Measurements from ENCODE around the gene ADCY10. TPM values are rescaled to one million over a fixed set of nuclear protein-coding genes. Genes with fewer than 3 reads are reported as not detected.

The ADCY10 gene
- total and polyA plus RNA-seq, 2 of the 8 experiments (the other 6 are each of a cell fraction or from before 2014, with no cell fraction given): 0.02 TPM; not detected in 1

- no peaks in the 10 kb centered on the region for H3K9me3 ChIP-seq (ENCODE audit: insufficient read depth in 2 of 2, low read depth in 1 of 2, low read length in 1 of 2)
- H3K23me2 ChIP-seq (ENCODE audit: low read depth, low read length): peaks cover 9% of the 10 kb centered on the region
- no peak for FAIRE-seq
- H2BK15ac ChIP-seq (ENCODE audit: low read length): no peak overlapping the region
- H4K91ac ChIP-seq (replicated peaks; ENCODE audit: insufficient read length, low read length): no peak overlapping the region
- no peaks in the 10 kb centered on the region for H3K27me3 ChIP-seq (replicated peaks in 1 of 4; ENCODE audit: control insufficient read depth in 3 of 4, extremely low read depth in 1 of 4, insufficient read depth in 3 of 4, low read length in 3 of 4)
- H2BK20ac ChIP-seq (ENCODE audit: low read length): no peak overlapping the region
- no peak overlapping the region for H3K14ac ChIP-seq (ENCODE audit: insufficient read length)
- WGBS, 2 experiments (ENCODE audit: extremely low coverage in 1 of 2, insufficient coverage in 1 of 2, insufficient read length in 1 of 2, insufficient replicate concordance in 2 of 2, low coverage in 1 of 2, low lambda C conversion rate in 2 of 2, missing lambda C conversion rate in 1 of 2): 78% methylated on average over 4 of the region's 4 CpGs; no CpG with 5 or more reads in 1 of the 2 experiments
- H4K8ac ChIP-seq (ENCODE audit: extremely low read depth, insufficient read depth, low read length): no peak overlapping the region
- H3K4me3 ChIP-seq (ENCODE audit: extremely low read depth in 1 of 4, insufficient read depth in 2 of 4, low read depth in 3 of 4, low read length in 4 of 4): peak overlapping the region; percentile 90 to 95 (median 92); a peak in 7 of 8 replicates
- no peak overlapping the region for H3K23ac ChIP-seq (ENCODE audit: insufficient read length)
- peaks cover 0 to 4% (median 0%) of the 10 kb centered on the region in 4 experiments; a peak in 2 of 7 replicates for H3K4me1 ChIP-seq (replicated peaks in 1 of 4; ENCODE audit: control insufficient read depth in 3 of 4, insufficient read depth in 4 of 4, low read length in 3 of 4)
- no peak overlapping the region for H3K27ac ChIP-seq (ENCODE audit: low read depth, low read length)
- peak overlapping the region in 2 of 4 experiments; percentile 88 to 93; a peak in 3 of 7 replicates for H3K9ac ChIP-seq (replicated peaks in 1 of 4; ENCODE audit: extremely low read depth in 1 of 4, low read depth in 3 of 4, low read length in 3 of 4)
- DNase-seq (ENCODE audit: low read depth in 1 of 2, low spot score in 2 of 2): no peak
- ChIA-PET CTCF (ENCODE audit: partially characterized antibody) (interaction anchor here (0.7 to 0.8 kb wide), 2 partner anchors 22 to 138 kb away, joined by 3 read pairs; no protein-coding TSS in a partner anchor), POLR2A (ENCODE audit: partially characterized antibody) (interaction anchor here (1.5 to 2.9 kb wide), 4 partner anchors 8 to 54 kb away, joined by 5 to 22 read pairs (median 14); partner anchors contain the start of gene ADCY10)
- no peak overlapping the region for H3K56ac ChIP-seq (replicated peaks; ENCODE audit: insufficient read length, low read depth, low read length)
- H3K36me3 ChIP-seq (ENCODE audit: control insufficient read depth in 2 of 4, insufficient read depth in 4 of 4, low read length in 3 of 4): no peaks in the 10 kb centered on the region
- H2BK5ac ChIP-seq (ENCODE audit: low read depth, low read length): no peak overlapping the region
- no peak overlapping the region for H2AK5ac ChIP-seq (ENCODE audit: low read depth, low read length)
- H3K4me2 ChIP-seq (ENCODE audit: insufficient read depth in 1 of 2, low read depth in 2 of 2, low read length in 2 of 2): peak overlapping the region; percentile 70 to 95
- peaks cover 0 to 39% of the 10 kb centered on the region in 2 experiments; a peak in 3 of 4 replicates for H3K79me2 ChIP-seq (ENCODE audit: control insufficient read depth in 1 of 2, insufficient read depth in 2 of 2, low read length in 2 of 2)
- no peaks in the 10 kb centered on the region; the same call in 1 of the 2 replicates for H3K79me1 ChIP-seq (ENCODE audit: low read depth, low read length)
- no peaks in the 10 kb centered on the region for H4K20me1 ChIP-seq (replicated peaks in 1 of 2; ENCODE audit: control insufficient read depth in 1 of 2, insufficient read depth in 2 of 2, low read length in 2 of 2)
- no peak overlapping the region for H2BK120ac ChIP-seq (replicated peaks; ENCODE audit: low read depth, low read length)
- no peak overlapping the region for H4K5ac ChIP-seq (ENCODE audit: insufficient read length, low read depth, low read length)
- H2AFZ ChIP-seq (ENCODE audit: low read length): no peak overlapping the region
- H3K18ac ChIP-seq (ENCODE audit: extremely low read depth, low read length): no peak overlapping the region
- H3K4ac ChIP-seq (replicated peaks; ENCODE audit: insufficient read length, low read depth, low read length): no peak overlapping the region
- H2BK12ac ChIP-seq (ENCODE audit: low read depth, low read length): no peak overlapping the region
- no peak for TF ChIP-seq RAD21 (IDR thresholded peaks at IDR 0.05 in 1 of 2, conservative IDR thresholded peaks at IDR 0.05 in 1 of 2; ENCODE audit: low read depth in 2 of 2, low read length in 2 of 2)
Measured at GRCh38 chr1:167934426-167935215, 20.7 kb upstream of the ADCY10 start.
